ENCODE data around the gene NF1.
"Not testable (repeated sequence)": the region's sequence is repeated elsewhere in the genome, so short reads cannot be mapped to it uniquely, and the experiment has no call there.

Gene NF1

GRCh38 chr17:31195305-31195704 is 100.5 kb downstream of the NF1 start:
- TF ChIP-seq CTCF (IDR thresholded peaks at IDR 0.05; ENCODE audit: extremely low read depth, missing control alignments): no peak
- no peak for DNase-seq (ENCODE audit: low spot score)

GRCh38 chr17:31198026-31198425 is 103.2 kb downstream of the NF1 start:
- no peak for TF ChIP-seq CTCF (IDR thresholded peaks at IDR 0.05; ENCODE audit: extremely low read depth, missing control alignments)
- DNase-seq (ENCODE audit: low spot score): no peak

GRCh38 chr17:31198666-31199065 is 103.9 kb downstream of the NF1 start:
- not testable (repeated sequence) for DNase-seq (ENCODE audit: low spot score)

- TF ChIP-seq CTCF (IDR thresholded peaks at IDR 0.05; ENCODE audit: extremely low read depth, missing control alignments): no peak
- no peak for DNase-seq (ENCODE audit: low spot score)
Observed at GRCh38 chr17:31200287-31200686, 105.5 kb downstream of the NF1 start.

GRCh38 chr17:31202968-31203367 is 108.2 kb downstream of the NF1 start:
- no peak for TF ChIP-seq CTCF (IDR thresholded peaks at IDR 0.05; ENCODE audit: extremely low read depth, missing control alignments)
- no peak for DNase-seq (ENCODE audit: low spot score)

GRCh38 chr17:31211352-31212012 is 116.7 kb downstream of the NF1 start:
- DNase-seq (ENCODE audit: low spot score): no peak
- TF ChIP-seq CTCF (IDR thresholded peaks at IDR 0.05; ENCODE audit: extremely low read depth, missing control alignments): no peak

GRCh38 chr17:31216031-31216751 is 121.4 kb downstream of the NF1 start:
- DNase-seq (ENCODE audit: low spot score): peak; percentile 22
- peak; percentile 14 for TF ChIP-seq CTCF (IDR thresholded peaks at IDR 0.05; ENCODE audit: extremely low read depth, missing control alignments)

GRCh38 chr17:31224366-31224765 is 129.6 kb downstream of the NF1 start:
- no peak for DNase-seq (ENCODE audit: low spot score)
- no peak for TF ChIP-seq CTCF (IDR thresholded peaks at IDR 0.05; ENCODE audit: extremely low read depth, missing control alignments)
